Measurements from ENCODE around the gene WARS2.

Gene WARS2

GRCh38 chr1:118992868-118993699 lies 147.4 kb downstream of the WARS2 start:
- no peak for DNase-seq

- DNase-seq = no peak
Observed at GRCh38 chr1:118992237-118992825, 148.1 kb downstream of the WARS2 start.

- no peak for DNase-seq
Observed at GRCh38 chr1:118991448-118991847, 149.0 kb downstream of the WARS2 start.

GRCh38 chr1:118990513-118991152 lies 149.8 kb downstream of the WARS2 start:
- DNase-seq = no peak

- no peak for DNase-seq
Observed at GRCh38 chr1:118989878-118990378, 150.5 kb downstream of the WARS2 start.

GRCh38 chr1:118989006-118989815 lies 151.2 kb downstream of the WARS2 start:
- DNase-seq = no peak

GRCh38 chr1:118988186-118989005 lies 152.1 kb downstream of the WARS2 start, which contains the start of gene TBX15:
TBX15 (minus strand) TSS chr1:118988343; CDS start chr1:118987795, 548 bp downstream.
- DNase-seq = no peak

GRCh38 chr1:118987468-118988185 lies 152.8 kb downstream of the WARS2 start:
- no peak for DNase-seq

GRCh38 chr1:118986555-118987467 lies 153.6 kb downstream of the WARS2 start:
- DNase-seq = no peak

- no peak for DNase-seq
Observed at GRCh38 chr1:118985640-118986554, 154.6 kb downstream of the WARS2 start.

- no peak for DNase-seq
Observed at GRCh38 chr1:118984722-118985639, 155.5 kb downstream of the WARS2 start.

- DNase-seq = no peak
Observed at GRCh38 chr1:118984086-118984721, 156.2 kb downstream of the WARS2 start.

- DNase-seq = no peak
Observed at GRCh38 chr1:118983558-118984041, 156.9 kb downstream of the WARS2 start.

- no peak for DNase-seq
Observed at GRCh38 chr1:118982821-118983557, 157.5 kb downstream of the WARS2 start.

GRCh38 chr1:118982266-118982665 lies 158.2 kb downstream of the WARS2 start:
- no peak for DNase-seq

GRCh38 chr1:118981436-118981835 lies 159.0 kb downstream of the WARS2 start:
- DNase-seq = no peak
